Measurements from ENCODE around the gene KCNH1.

DNA sequence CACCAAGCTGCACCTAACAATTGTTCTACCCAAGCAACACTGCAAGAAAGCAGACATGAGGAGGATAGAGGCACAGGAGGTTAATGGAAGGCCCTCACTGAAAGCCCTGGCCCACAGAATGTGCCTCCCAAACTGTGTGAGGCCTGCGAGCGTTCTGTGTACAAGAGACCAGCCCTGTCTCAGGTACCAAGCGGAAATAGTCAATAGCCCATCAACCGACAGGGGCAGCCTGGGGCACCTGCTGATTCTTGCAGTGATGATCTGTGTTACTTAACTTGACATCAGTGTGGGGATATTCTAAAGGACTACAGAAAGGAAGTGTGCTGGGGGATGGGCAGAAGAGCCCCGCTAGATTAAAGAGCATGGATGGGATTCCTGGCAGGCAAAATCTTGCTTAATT, 392.4 kb downstream of the KCNH1 start:
- TF ChIP-seq, protein P1, sequence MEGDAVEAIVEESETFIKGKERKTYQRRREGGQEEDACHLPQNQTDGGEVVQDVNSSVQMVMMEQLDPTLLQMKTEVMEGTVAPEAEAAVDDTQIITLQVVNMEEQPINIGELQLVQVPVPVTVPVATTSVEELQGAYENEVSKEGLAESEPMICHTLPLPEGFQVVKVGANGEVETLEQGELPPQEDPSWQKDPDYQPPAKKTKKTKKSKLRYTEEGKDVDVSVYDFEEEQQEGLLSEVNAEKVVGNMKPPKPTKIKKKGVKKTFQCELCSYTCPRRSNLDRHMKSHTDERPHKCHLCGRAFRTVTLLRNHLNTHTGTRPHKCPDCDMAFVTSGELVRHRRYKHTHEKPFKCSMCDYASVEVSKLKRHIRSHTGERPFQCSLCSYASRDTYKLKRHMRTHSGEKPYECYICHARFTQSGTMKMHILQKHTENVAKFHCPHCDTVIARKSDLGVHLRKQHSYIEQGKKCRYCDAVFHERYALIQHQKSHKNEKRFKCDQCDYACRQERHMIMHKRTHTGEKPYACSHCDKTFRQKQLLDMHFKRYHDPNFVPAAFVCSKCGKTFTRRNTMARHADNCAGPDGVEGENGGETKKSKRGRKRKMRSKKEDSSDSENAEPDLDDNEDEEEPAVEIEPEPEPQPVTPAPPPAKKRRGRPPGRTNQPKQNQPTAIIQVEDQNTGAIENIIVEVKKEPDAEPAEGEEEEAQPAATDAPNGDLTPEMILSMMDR (IDR thresholded peaks at IDR 0.05 in 2 of 3, conservative IDR thresholded peaks at IDR 0.05 in 1 of 3; ENCODE audit: borderline replicate concordance in 1 of 3, insufficient read depth in 1 of 3, low read depth in 2 of 3, low read length in 2 of 3), result no peak
- no peak for TF ChIP-seq EZH2 (IDR thresholded peaks at IDR 0.05)
- no peak for TF ChIP-seq RAD21 (IDR thresholded peaks at IDR 0.05; ENCODE audit: low read depth)
- TF ChIP-seq, protein P2, sequence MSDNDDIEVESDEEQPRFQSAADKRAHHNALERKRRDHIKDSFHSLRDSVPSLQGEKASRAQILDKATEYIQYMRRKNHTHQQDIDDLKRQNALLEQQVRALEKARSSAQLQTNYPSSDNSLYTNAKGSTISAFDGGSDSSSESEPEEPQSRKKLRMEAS (IDR thresholded peaks at IDR 0.05), result no peak
- TF ChIP-seq, protein P3, sequence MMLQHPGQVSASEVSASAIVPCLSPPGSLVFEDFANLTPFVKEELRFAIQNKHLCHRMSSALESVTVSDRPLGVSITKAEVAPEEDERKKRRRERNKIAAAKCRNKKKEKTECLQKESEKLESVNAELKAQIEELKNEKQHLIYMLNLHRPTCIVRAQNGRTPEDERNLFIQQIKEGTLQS (IDR thresholded peaks at IDR 0.05), result no peak
- TF ChIP-seq, protein P4, sequence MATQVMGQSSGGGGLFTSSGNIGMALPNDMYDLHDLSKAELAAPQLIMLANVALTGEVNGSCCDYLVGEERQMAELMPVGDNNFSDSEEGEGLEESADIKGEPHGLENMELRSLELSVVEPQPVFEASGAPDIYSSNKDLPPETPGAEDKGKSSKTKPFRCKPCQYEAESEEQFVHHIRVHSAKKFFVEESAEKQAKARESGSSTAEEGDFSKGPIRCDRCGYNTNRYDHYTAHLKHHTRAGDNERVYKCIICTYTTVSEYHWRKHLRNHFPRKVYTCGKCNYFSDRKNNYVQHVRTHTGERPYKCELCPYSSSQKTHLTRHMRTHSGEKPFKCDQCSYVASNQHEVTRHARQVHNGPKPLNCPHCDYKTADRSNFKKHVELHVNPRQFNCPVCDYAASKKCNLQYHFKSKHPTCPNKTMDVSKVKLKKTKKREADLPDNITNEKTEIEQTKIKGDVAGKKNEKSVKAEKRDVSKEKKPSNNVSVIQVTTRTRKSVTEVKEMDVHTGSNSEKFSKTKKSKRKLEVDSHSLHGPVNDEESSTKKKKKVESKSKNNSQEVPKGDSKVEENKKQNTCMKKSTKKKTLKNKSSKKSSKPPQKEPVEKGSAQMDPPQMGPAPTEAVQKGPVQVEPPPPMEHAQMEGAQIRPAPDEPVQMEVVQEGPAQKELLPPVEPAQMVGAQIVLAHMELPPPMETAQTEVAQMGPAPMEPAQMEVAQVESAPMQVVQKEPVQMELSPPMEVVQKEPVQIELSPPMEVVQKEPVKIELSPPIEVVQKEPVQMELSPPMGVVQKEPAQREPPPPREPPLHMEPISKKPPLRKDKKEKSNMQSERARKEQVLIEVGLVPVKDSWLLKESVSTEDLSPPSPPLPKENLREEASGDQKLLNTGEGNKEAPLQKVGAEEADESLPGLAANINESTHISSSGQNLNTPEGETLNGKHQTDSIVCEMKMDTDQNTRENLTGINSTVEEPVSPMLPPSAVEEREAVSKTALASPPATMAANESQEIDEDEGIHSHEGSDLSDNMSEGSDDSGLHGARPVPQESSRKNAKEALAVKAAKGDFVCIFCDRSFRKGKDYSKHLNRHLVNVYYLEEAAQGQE (IDR thresholded peaks at IDR 0.05; ENCODE audit: low read depth), result no peak
- no peak for TF ChIP-seq TCF7L2 (IDR thresholded peaks at IDR 0.05; ENCODE audit: borderline replicate concordance, extremely low read depth, insufficient read depth, insufficient read length)
- no peak for TF ChIP-seq POLR2A (IDR thresholded peaks at IDR 0.05; ENCODE audit: borderline replicate concordance, extremely low read depth, insufficient read depth, insufficient read length)
- TF ChIP-seq POLR2AphosphoS5 (IDR thresholded peaks at IDR 0.05; ENCODE audit: low read depth, low read length), result no peak
- no peak for TF ChIP-seq SIN3A (IDR thresholded peaks at IDR 0.05; ENCODE audit: low read depth)
- no peak for TF ChIP-seq FOSL1 (IDR thresholded peaks at IDR 0.05; ENCODE audit: low read depth)

Measured in HCT116 (cell line).